Activated CD8-positive, alpha-beta T cell treated with anti-CD3 and anti-CD28 coated beads, Interleukin-2, amount 10 ng/mL, durations not matched to agents 7 days and 5 days (primary cell): ENCODE measurements around the gene PCMT1. TPM values are rescaled to one million over a fixed set of nuclear protein-coding genes. Genes with fewer than 3 reads are reported as not detected.
"Not testable (repeated sequence)": the region's sequence is repeated elsewhere in the genome, so short reads cannot be mapped to it uniquely, and the experiment has no call there.

Experiments used
- ATAC-seq: fragments of 150-1000 bp; cut with Tn5 transposase; one replicate; pipeline ENCODE4 v1.10.0; 2021; ENCODE audit warnings: moderate library complexity
- CTCF ChIA-PET: fragments of 350-600 bp; sonication (Branson Sonifier 250); formaldehyde crosslinking; loops from one replicate; lab custom pipeline; 2021; ENCODE audit warnings: antibody characterized with exemption; lab: Charles Lee
- POLR2A ChIA-PET: fragments of 350-600 bp; sonication (Branson Sonifier 250); formaldehyde crosslinking; loops from one replicate; lab custom pipeline; 2021; ENCODE audit warnings: antibody characterized with exemption; lab: Charles Lee
- DNase-seq: peaks from one replicate; pipeline ENCODE4 v3.0.0-alpha.2; 2020
- H3K27ac Mint-ChIP-seq: one replicate; pipeline ENCODE4 v1.8.0; 2021; ENCODE audit warnings: mild to moderate bottlenecking, mixed read lengths
- H3K27me3 Mint-ChIP-seq: one replicate; pipeline ENCODE4 v1.8.0; 2021; ENCODE audit warnings: low read depth, mixed read lengths
- H3K36me3 Mint-ChIP-seq: one replicate; pipeline ENCODE4 v1.8.0; 2021; ENCODE audit warnings: low read depth, mixed read lengths
- H3K4me1 Mint-ChIP-seq: one replicate; pipeline ENCODE4 v1.8.0; 2021; ENCODE audit warnings: low read depth, mixed read lengths
- H3K4me3 Mint-ChIP-seq: one replicate; pipeline ENCODE4 v1.8.0; 2021; ENCODE audit warnings: mild to moderate bottlenecking, mixed read lengths
- H3K9me3 Mint-ChIP-seq: one replicate; pipeline ENCODE4 v1.8.0; 2022; ENCODE audit warnings: mixed read lengths; ENCODE audit not compliant: insufficient read depth
- total RNA-seq, 2 experiments: library from RNA; stranded (reverse); gene quantifications; one replicate each; pipeline ENCODE4 v1.2.3, GENCODE V29; 2021

The PCMT1 gene
- total RNA-seq, 2 experiments from 2014 or later = 102 to 104 TPM

GRCh38 chr6:149725785-149726184 is 23.8 kb upstream of the PCMT1 start:
- Mint-ChIP-seq H3K4me1 (peaks cover 32% of the 10 kb centered on the region), H3K4me3 (no peak overlapping the region), H3K27me3 (no peaks in the 10 kb centered on the region), H3K27ac (no peak overlapping the region), H3K9me3 (no peaks in the 10 kb centered on the region), H3K36me3 (peaks cover 48% of the 10 kb centered on the region)
- no peak for ATAC-seq
- CTCF ChIA-PET = interaction anchor here (1.1 kb wide), 1 partner anchor 175 kb away, joined by 3 read pairs; no protein-coding TSS in a partner anchor
- DNase-seq = no peak
- POLR2A ChIA-PET = interaction anchor here (1.2 kb wide), 1 partner anchor 20 kb away, joined by 3 read pairs; no protein-coding TSS in a partner anchor

GRCh38 chr6:149727793-149728498 is 21.6 kb upstream of the PCMT1 start:
- Mint-ChIP-seq H3K9me3 (no peaks in the 10 kb centered on the region), H3K27me3 (no peaks in the 10 kb centered on the region), H3K27ac (peak overlapping the region; percentile 85), H3K36me3 (peaks cover 52% of the 10 kb centered on the region), H3K4me3 (peak overlapping the region; percentile 11), H3K4me1 (peaks cover 32% of the 10 kb centered on the region)
- DNase-seq (no peak), ATAC-seq (peak; percentile 48)
- POLR2A ChIA-PET = interaction anchor here (0.7 to 1.1 kb wide), 2 partner anchors 10 to 19 kb away, joined by 3 read pairs; partner anchors contain the start of gene LATS1
- CTCF ChIA-PET = no interaction called here

- peak overlapping the region; percentile 11 for H3K4me3 Mint-ChIP-seq
- ChIA-PET POLR2A (interaction anchor here (0.7 to 1.1 kb wide), 2 partner anchors 11 to 18 kb away, joined by 3 read pairs; partner anchors contain the start of gene LATS1), CTCF (no interaction called here)
- H3K9me3 Mint-ChIP-seq = no peaks in the 10 kb centered on the region
- H3K4me1 Mint-ChIP-seq = peaks cover 32% of the 10 kb centered on the region
- ATAC-seq (peak; percentile 26), DNase-seq (no peak)
- H3K27ac Mint-ChIP-seq = peak overlapping the region; percentile 85
- peaks cover 56% of the 10 kb centered on the region for H3K36me3 Mint-ChIP-seq
- H3K27me3 Mint-ChIP-seq = no peaks in the 10 kb centered on the region
Measured at GRCh38 chr6:149728499-149729234, 20.9 kb upstream of the PCMT1 start.

- CTCF ChIA-PET = no interaction called here
- H3K27me3 Mint-ChIP-seq = no peaks in the 10 kb centered on the region
- H3K27ac Mint-ChIP-seq = no peak overlapping the region
- ATAC-seq (no peak), DNase-seq (no peak)
- no peaks in the 10 kb centered on the region for H3K9me3 Mint-ChIP-seq
- no peak overlapping the region for H3K4me3 Mint-ChIP-seq
- H3K4me1 Mint-ChIP-seq = peaks cover 27% of the 10 kb centered on the region
- H3K36me3 Mint-ChIP-seq = peaks cover 50% of the 10 kb centered on the region
- POLR2A ChIA-PET = no interaction called here
Measured at GRCh38 chr6:149729824-149730223, 19.7 kb upstream of the PCMT1 start.

GRCh38 chr6:149733089-149733720 is 16.3 kb upstream of the PCMT1 start:
- H3K4me3 Mint-ChIP-seq = no peak overlapping the region
- ATAC-seq (no peak), DNase-seq (no peak)
- H3K9me3 Mint-ChIP-seq = no peaks in the 10 kb centered on the region
- peaks cover 23% of the 10 kb centered on the region for H3K4me1 Mint-ChIP-seq
- no peak overlapping the region for H3K27ac Mint-ChIP-seq
- POLR2A ChIA-PET = interaction anchor here (2.1 kb wide), 1 partner anchor 16 kb away, joined by 6 read pairs; the partner anchor contains the start of gene LATS1
- CTCF ChIA-PET = interaction anchor here (1.4 kb wide), 1 partner anchor 13 kb away, joined by 5 read pairs; the partner anchor contains the start of gene NUP43
- H3K36me3 Mint-ChIP-seq = peaks cover 48% of the 10 kb centered on the region
- no peaks in the 10 kb centered on the region for H3K27me3 Mint-ChIP-seq

GRCh38 chr6:149734915-149735314 is 14.6 kb upstream of the PCMT1 start:
- ChIA-PET CTCF (interaction anchor here (0.7 to 3.2 kb wide), 2 partner anchors 11 kb away, joined by 3 to 10 read pairs; partner anchors contain the start of gene NUP43), POLR2A (no interaction called here)
- DNase-seq (no peak), ATAC-seq (no peak)
- H3K36me3 Mint-ChIP-seq = peaks cover 41% of the 10 kb centered on the region
- H3K4me1 Mint-ChIP-seq = peaks cover 6% of the 10 kb centered on the region
- no peaks in the 10 kb centered on the region for H3K27me3 Mint-ChIP-seq
- no peak overlapping the region for H3K27ac Mint-ChIP-seq
- H3K4me3 Mint-ChIP-seq = no peak overlapping the region
- no peaks in the 10 kb centered on the region for H3K9me3 Mint-ChIP-seq

- ChIA-PET CTCF (interaction anchor here (1.7 to 2.4 kb wide), 5 partner anchors 10 to 27 kb away, joined by 3 to 10 read pairs (median 6); partner anchors contain the start of gene LATS1), POLR2A (interaction anchor here (3.3 kb wide), 1 partner anchor 27 kb away, joined by 24 read pairs; the partner anchor contains the start of gene LATS1)
- H3K4me3 Mint-ChIP-seq = peak overlapping the region; percentile 98
- not testable (repeated sequence) for ATAC-seq, DNase-seq, H3K9me3 Mint-ChIP-seq, H3K27me3 Mint-ChIP-seq
- H3K27ac Mint-ChIP-seq = peak overlapping the region; percentile 94
- peaks cover 26% of the 10 kb centered on the region for H3K36me3 Mint-ChIP-seq
- H3K4me1 Mint-ChIP-seq = peaks cover 28% of the 10 kb centered on the region
Measured at GRCh38 chr6:149745252-149745651, 4.3 kb upstream of the PCMT1 start.

GRCh38 chr6:149746147-149746946 is 3.2 kb upstream of the PCMT1 start, which contains the start of gene NUP43:
NUP43 (minus strand) TSS chr6:149746529; CDS start chr6:149746495, 34 bp downstream.
- H3K36me3 Mint-ChIP-seq = peaks cover 22% of the 10 kb centered on the region
- peak within 1 kb of the TSS; percentile 94 for H3K27ac Mint-ChIP-seq
- ChIA-PET CTCF (interaction anchor here (0.7 to 2.4 kb wide), 7 partner anchors 11 to 99 kb away, joined by 3 to 10 read pairs (median 5); partner anchors contain the start of gene LATS1), POLR2A (interaction anchor here (0.6 to 3.3 kb wide), 5 partner anchors 18 to 682 kb away, joined by 3 to 24 read pairs (median 3); partner anchors contain the start of gene LATS1)
- H3K4me3 Mint-ChIP-seq = peak within 1 kb of the TSS; percentile 98
- peaks cover 35% of the 10 kb centered on the region for H3K4me1 Mint-ChIP-seq
- no peaks in the 10 kb centered on the region for H3K27me3 Mint-ChIP-seq
- ATAC-seq = peak; percentile 69
- no peaks in the 10 kb centered on the region for H3K9me3 Mint-ChIP-seq
- DNase-seq = peak; percentile 96

- peaks cover 48% of the 10 kb centered on the region for H3K4me1 Mint-ChIP-seq
- DNase-seq, H3K27me3 Mint-ChIP-seq, H3K9me3 Mint-ChIP-seq: not testable (repeated sequence)
- peak overlapping the region; percentile 89 for H3K27ac Mint-ChIP-seq
- ChIA-PET POLR2A (interaction anchor here (0.8 to 1.8 kb wide), 6 partner anchors 7 to 686 kb away, joined by 3 to 12 read pairs (median 4); partner anchors contain the start of genes LATS1 and PPIL4), CTCF (interaction anchor here (0.8 to 1.4 kb wide), 2 partner anchors 31 to 60 kb away, joined by 3 read pairs; partner anchors contain the start of gene LATS1)
- H3K36me3 Mint-ChIP-seq = peaks cover 19% of the 10 kb centered on the region
- ATAC-seq = peak; percentile 2
- H3K4me3 Mint-ChIP-seq = peak overlapping the region; percentile 89
Measured at GRCh38 chr6:149749082-149749593, 403 bp upstream of the PCMT1 start.

- Mint-ChIP-seq H3K4me1 (peaks cover 47% of the 10 kb centered on the region), H3K9me3 (no peaks in the 10 kb centered on the region), H3K27me3 (no peaks in the 10 kb centered on the region), H3K27ac (peak overlapping the region; percentile 89), H3K36me3 (peaks cover 21% of the 10 kb centered on the region), H3K4me3 (peak overlapping the region; percentile 89)
- DNase-seq (peak; percentile 79), ATAC-seq (peak; percentile 56)
- ChIA-PET POLR2A (interaction anchor here (0.7 to 1.8 kb wide), 7 partner anchors 8 to 687 kb away, joined by 3 to 12 read pairs (median 5); partner anchors contain the start of genes GINM1, LATS1 and PPIL4), CTCF (interaction anchor here (1.4 kb wide), 1 partner anchor 59 kb away, joined by 3 read pairs; no protein-coding TSS in a partner anchor)
Measured at GRCh38 chr6:149750136-149750609, 632 bp downstream of the PCMT1 start.
